GM19438 (cell line): ENCODE results near the gene ZBTB18.

ENCODE experiments used
- ATAC-seq: cut with Tn5 transposase; IDR thresholded peaks from one replicate; pipeline ENCODE4 v1.9.1; 2021; ENCODE audit warnings: low read depth; ENCODE audit not compliant: unreplicated experiment

Gene ZBTB18

DNA sequence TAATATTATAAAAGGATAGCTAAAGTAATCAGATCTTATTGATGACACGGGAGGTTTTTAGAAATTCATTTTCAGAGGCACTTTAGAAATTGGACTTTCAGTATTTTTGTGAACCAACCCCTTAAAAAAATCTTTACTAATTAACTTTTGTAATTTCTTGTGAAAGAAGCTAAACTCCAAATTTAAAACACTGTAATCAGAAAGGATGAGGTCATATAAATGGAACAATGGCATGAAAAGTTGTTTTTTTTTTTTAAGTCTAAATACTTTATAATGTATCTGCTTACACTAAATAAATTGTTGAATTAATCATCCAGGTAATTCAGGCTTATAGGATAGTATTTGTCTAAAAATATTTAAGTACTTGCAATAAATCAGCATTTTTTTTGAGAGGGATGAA lies 9.0 kb downstream of the ZBTB18 start:
- no peak for ATAC-seq

GRCh38 chr1:244060686-244061085 lies 9.6 kb downstream of the ZBTB18 start:
- ATAC-seq = no peak

DNA sequence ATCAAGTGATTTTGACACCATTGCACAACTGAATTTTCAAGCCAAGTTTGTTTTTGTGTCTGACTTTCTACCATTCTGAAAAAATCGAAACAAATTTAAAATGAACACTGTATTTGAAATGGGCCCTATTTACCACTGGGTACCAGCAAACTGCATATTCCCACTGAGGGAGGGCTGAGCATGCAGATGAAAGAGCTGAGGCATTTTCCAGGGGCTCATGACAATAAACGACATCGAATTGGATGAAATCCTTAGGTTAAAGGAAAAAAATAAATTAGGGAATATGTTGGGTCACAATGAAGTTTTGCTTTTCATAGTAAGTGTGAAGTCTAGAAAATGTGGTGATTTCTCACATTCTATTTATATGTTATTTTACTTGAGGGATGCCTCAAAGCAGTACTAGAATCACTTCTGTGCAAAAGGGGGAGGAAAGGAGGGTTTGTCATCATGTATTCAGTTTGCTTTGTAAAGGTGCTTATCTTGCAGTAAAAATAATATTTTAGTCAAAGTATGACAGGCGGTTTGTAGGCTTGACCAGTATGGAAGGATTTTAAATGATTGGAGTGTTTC lies 11.2 kb downstream of the ZBTB18 start:
- ATAC-seq = no peak

GRCh38 chr1:244063498-244063897 lies 12.4 kb downstream of the ZBTB18 start:
- ATAC-seq = no peak

GRCh38 chr1:244064621-244065020 lies 13.5 kb downstream of the ZBTB18 start:
- no peak for ATAC-seq

DNA sequence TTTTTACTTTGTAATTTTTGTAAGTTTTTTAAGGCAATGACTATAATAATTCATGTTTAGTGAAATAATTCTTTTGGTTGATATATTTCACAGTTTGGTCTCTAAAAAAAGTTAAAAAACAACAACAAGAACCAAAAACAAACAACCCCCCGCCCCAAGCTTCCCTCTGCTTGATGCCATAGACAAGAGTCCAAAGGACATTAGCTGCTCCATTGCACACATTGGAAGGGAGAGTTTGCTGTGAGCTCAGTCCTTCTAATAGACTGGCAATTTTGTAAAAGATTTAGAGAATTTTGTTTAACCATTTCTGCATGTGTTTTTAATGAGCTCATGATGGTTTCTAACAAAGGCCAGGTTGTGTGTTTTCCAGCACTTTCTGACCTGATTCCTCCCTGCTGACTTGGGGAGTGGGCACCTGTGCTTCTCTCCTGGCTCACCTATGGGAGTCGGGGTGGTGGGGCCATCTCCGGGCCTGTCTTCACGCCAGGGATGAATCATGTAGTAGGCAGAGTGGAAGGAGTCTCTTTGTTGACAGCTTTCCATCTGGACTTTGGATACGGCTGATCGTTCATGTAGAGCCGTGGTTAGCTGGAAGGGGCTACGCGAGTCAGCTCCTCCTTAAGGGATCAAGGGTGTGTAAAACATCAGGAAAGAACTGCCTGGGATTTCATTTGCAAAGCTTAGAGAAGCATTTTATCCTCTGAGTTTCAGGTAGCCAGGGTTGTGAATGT lies 14.1 kb downstream of the ZBTB18 start:
- no peak for ATAC-seq

GRCh38 chr1:244065960-244066388 lies 14.9 kb downstream of the ZBTB18 start:
- ATAC-seq = no peak

- no peak for ATAC-seq
These were observed 16.1 kb downstream of the ZBTB18 start for GRCh38 chr1:244066954-244067716.

- no peak for ATAC-seq
These were observed 16.8 kb downstream of the ZBTB18 start for GRCh38 chr1:244067893-244068292.

DNA sequence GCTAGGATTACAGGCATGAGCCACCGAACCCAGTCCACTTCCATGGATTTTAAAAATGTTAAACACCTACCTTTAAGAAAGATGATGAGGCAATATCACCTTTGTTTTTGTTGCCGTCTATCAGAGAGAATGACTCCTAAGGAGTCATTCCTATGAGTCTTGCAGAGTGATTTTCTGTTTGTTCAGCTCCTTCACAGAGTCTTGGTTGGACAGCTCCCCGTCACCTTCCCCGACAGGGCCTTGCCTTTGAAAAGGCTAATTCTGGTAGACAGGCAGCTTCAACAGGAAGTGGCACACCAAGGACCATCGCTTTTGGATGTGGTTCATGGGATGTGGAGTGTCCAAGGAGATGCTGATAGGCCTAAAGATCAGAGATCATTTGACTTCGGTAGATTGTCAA lies 17.5 kb downstream of the ZBTB18 start:
- ATAC-seq = no peak

- ATAC-seq = no peak
These were observed 18.3 kb downstream of the ZBTB18 start for GRCh38 chr1:244069326-244069898.

- peak; percentile 53 for ATAC-seq
These were observed 23.6 kb downstream of the ZBTB18 start for GRCh38 chr1:244074559-244075171.

GRCh38 chr1:244075247-244075722 lies 24.2 kb downstream of the ZBTB18 start:
- ATAC-seq = peak; percentile 24

DNA sequence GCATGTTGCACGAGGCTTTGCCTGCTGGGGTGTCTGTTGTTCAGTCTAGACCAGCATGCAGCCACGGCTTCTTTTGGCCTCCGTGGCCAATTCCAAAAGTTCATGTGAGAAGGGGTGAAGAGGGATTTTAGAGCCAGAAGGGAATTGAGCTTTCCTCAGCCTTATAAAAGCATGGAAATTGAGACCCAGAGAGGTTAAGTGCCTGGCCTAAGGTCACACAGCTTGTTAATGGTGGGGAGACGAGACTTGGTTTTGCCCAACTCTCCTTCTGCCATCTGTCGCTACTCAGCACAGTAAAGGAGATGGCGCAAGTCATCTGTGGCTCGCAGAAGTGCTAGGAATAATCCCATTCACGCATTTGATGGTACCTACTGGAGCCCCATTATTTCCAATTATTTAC lies 25.7 kb downstream of the ZBTB18 start:
- ATAC-seq = no peak

DNA sequence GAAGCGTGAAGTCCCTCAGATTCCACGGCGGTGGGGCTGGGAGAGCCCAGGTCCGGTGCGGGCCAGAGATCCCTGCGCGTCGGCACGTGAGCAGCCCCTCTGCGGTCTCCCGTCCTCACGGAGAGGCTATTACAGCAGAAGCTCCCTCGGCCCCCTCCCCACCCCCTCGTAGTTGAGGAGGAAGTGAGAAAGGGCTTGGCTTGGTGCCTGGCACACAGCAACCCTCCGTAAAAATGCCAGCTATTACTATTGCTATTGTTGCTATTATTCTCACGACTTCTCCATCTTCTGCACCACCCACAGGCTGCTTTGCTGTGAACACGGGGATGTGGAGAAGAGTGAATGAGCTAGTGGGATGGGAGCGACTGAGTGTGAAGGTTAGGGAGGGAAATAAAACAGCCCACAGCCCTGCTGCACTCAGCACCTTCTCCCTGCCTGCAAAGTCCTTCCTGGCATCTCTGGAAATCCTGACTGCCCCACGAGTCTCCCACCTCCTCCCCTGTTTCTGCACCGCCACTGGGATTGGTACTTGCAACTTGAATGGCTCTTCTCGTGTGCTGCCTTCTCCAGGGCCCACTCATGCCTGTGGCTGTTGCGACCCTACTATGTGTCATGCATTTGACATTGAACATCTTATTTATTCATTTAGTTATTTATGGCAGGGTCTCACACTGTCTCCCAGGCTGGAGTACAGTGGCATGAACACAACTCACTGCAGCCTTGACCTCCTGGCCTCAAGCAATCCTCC lies 26.6 kb downstream of the ZBTB18 start:
- ATAC-seq = no peak

DNA sequence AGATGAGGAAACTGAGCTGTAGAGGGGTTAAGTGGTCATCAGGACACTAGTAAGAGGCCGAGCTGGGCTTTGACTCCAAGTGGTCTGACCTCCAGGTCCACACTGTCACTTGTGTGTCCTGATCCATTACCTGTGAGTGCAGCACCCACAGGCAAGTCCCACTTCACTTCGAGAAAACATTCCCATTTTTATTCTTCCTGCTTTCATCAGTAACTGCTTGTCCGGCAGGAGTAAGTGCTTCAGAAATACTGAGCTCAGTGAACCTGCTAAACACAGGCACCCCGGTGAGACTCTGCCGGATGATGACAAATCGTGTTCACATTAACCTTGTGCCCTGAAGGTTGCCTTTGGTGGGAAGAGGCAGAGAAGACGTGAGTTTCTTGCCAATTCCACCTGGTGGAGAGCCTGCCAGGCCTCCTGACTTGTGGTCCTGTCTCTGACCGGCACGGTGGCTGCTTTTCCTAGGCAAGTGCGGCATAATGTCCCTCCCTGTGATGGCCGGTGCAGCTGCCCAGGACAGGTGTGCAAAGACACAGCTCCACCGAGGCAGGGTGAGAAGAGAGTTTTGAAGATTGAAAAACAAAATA lies 29.4 kb downstream of the ZBTB18 start:
- ATAC-seq = no peak

DNA sequence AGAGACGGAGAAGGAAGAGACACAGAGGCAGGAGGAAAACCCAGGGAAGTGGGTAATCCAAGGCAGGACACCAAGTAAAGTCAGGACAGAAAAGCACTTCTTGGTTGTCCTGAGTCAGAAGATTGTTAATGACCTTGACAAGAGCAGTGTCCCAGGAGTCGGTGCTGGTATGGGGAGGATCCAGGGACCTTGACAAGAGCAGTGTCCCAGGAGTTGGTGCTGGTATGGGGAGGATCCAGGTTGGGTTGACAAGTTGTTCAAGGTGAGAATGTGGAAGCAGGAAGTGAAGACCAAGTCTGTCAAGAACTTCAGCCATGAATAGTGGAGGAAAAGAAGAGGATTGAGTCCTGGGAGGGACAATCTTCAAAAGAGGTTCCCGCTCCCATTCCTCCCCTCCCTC lies 31.9 kb downstream of the ZBTB18 start:
- no peak for ATAC-seq

- no peak for ATAC-seq
These were observed 32.4 kb downstream of the ZBTB18 start for GRCh38 chr1:244083383-244083943.

DNA sequence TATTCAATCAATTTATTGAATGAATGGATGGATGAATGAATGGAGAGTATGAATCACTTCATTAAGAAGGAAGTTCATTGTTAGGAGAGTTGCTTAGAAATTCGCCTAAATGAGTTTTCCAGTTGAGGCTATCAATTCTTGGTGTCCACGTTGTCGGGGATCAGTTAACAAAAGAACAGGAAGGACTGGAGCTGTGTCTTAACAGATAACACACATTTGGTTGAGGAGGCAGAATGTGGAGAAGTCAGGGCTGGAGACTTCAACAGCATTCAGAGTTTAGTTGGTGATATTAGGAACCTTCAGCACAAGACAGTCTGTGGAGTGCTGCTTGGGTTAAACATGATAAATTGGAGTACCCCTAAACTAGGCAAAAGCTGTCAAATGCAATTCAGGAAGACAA lies 33.7 kb downstream of the ZBTB18 start:
- no peak for ATAC-seq
